Measurements from ENCODE around the gene LAPTM4A.
A peak's percentile ranks its signal among the peaks of the same experiment; 100 is the strongest.

The LAPTM4A gene

GRCh38 chr2:20012282-20013125 is 38.9 kb downstream of the LAPTM4A start, which contains the start of gene MATN3:
TSS of gene MATN3 (minus strand) at chr2:20012668. CDS start at chr2:20012631, 37 bp downstream.
- no peak for DNase-seq (ENCODE audit: low read depth in 1 of 2, low spot score in 1 of 2)
- Histone ChIP-seq H3K4me3 (replicated peaks; ENCODE audit: insufficient read depth, low read length) (peak within 1 kb of the TSS; percentile 28), H3K27ac (replicated peaks) (no peak within 1 kb of the TSS), H3K27me3 (ENCODE audit: insufficient read depth, poor library complexity, severe bottlenecking) (peaks cover 36% of the 10 kb centered on the region)
- TF ChIP-seq POLR2AphosphoS5 (IDR thresholded peaks at IDR 0.05; ENCODE audit: low read depth) (no peak), SPI1 (IDR thresholded peaks at IDR 0.05; ENCODE audit: borderline replicate concordance, low read depth) (no peak), GABPA (IDR thresholded peaks at IDR 0.05; ENCODE audit: low read depth) (no peak), REST (IDR thresholded peaks at IDR 0.05; ENCODE audit: insufficient replicate concordance, low read depth) (no peak), CTCF (IDR thresholded peaks at IDR 0.05; ENCODE audit: insufficient read depth, low read length) (no peak)

GRCh38 chr2:20012032-20012281 is 39.5 kb downstream of the LAPTM4A start:
- no peak for TF ChIP-seq CTCF (IDR thresholded peaks at IDR 0.05; ENCODE audit: insufficient read depth, low read length)
- TF ChIP-seq GABPA (IDR thresholded peaks at IDR 0.05; ENCODE audit: low read depth): no peak
- no peak for TF ChIP-seq POLR2AphosphoS5 (IDR thresholded peaks at IDR 0.05; ENCODE audit: low read depth)
- TF ChIP-seq SPI1 (IDR thresholded peaks at IDR 0.05; ENCODE audit: borderline replicate concordance, low read depth): no peak
- no peak for TF ChIP-seq REST (IDR thresholded peaks at IDR 0.05; ENCODE audit: insufficient replicate concordance, low read depth)
- DNase-seq (ENCODE audit: low read depth in 1 of 2, low spot score in 1 of 2): no peak
- Histone ChIP-seq H3K4me3 (replicated peaks; ENCODE audit: insufficient read depth, low read length) (no peak overlapping the region), H3K27ac (replicated peaks) (no peak overlapping the region), H3K27me3 (ENCODE audit: insufficient read depth, poor library complexity, severe bottlenecking) (peaks cover 36% of the 10 kb centered on the region)

GRCh38 chr2:20011276-20012031 is 40.0 kb downstream of the LAPTM4A start:
- Histone ChIP-seq H3K27me3 (ENCODE audit: insufficient read depth, poor library complexity, severe bottlenecking) (peaks cover 36% of the 10 kb centered on the region), H3K27ac (replicated peaks) (no peak overlapping the region), H3K4me3 (replicated peaks; ENCODE audit: insufficient read depth, low read length) (no peak overlapping the region)
- TF ChIP-seq CTCF (IDR thresholded peaks at IDR 0.05; ENCODE audit: insufficient read depth, low read length) (no peak), POLR2AphosphoS5 (IDR thresholded peaks at IDR 0.05; ENCODE audit: low read depth) (no peak), REST (IDR thresholded peaks at IDR 0.05; ENCODE audit: insufficient replicate concordance, low read depth) (no peak), GABPA (IDR thresholded peaks at IDR 0.05; ENCODE audit: low read depth) (no peak), SPI1 (IDR thresholded peaks at IDR 0.05; ENCODE audit: borderline replicate concordance, low read depth) (no peak)
- no peak for DNase-seq (ENCODE audit: low read depth in 1 of 2, low spot score in 1 of 2)
